Pancreas (tissue), 10 donors: ENCODE data around the gene MORC2. TPM values are rescaled to one million over a fixed set of nuclear protein-coding genes. Genes with fewer than 3 reads are reported as not detected.
A peak's percentile ranks its signal among the peaks of the same experiment; 100 is the strongest.

ENCODE experiments used
- ATAC-seq, 4 donors: fragments of 200-7000 bp; cut with Tn5 transposase; one replicate each; pipeline versions ENCODE4 v1.8.0 to v1.9.1; 2020; ENCODE audit warnings: mild to moderate bottlenecking in 4 of 4, moderate library complexity in 4 of 4
- DNase-seq, 6 donors: peaks; one replicate each; pipeline ENCODE4 v3.0.0-alpha.2; 2020
- FAIRE-seq: peaks from 2 replicates; lab custom pipeline; 2012; peaks lifted over from hg19 to GRCh38; lab: Jason Lieb, UNC
- H3K27ac ChIP-seq, 4 donors: fragments of 200-600 bp; sonication (generic); 1 replicate in 3 of 4; 2 replicates in 1 of 4; pipeline versions ENCODE4 v1.5.0 to v1.8.0; 2020
- H3K27me3 ChIP-seq, 4 donors: fragments of 200-600 bp; one replicate each; pipeline ENCODE4 v1.8.0; 2021
- H3K36me3 ChIP-seq, 3 donors: fragments of 200-600 bp; sonication (generic) in 1 of 3; one replicate each; pipeline versions ENCODE4 v1.5.0 to v1.8.0; 2020 to 2021
- H3K4me1 ChIP-seq, 3 donors: fragments of 200-600 bp; one replicate each; pipeline ENCODE4 v1.8.0; 2021
- H3K4me3 ChIP-seq, 4 donors: fragments of 200-600 bp; sonication (generic) in 2 of 4; one replicate each; pipeline versions ENCODE4 v1.5.0 to v1.8.0; 2020 to 2021
- H3K9me3 ChIP-seq, 4 donors: fragments of 200-600 bp; one replicate each; pipeline ENCODE4 v1.8.0; 2021
- CTCF ChIP-seq, 4 donors: fragments of 200-600 bp; sonication (generic) in 3 of 4; IDR thresholded peaks; one replicate each; pipeline versions ENCODE4 v1.5.0 to v1.8.0; 2021; ENCODE audit warnings: antibody characterized with exemption in 4 of 4
- WGBS, 2 donors: extraction: QIAGEN DNeasy Blood & Tissue Kit; methylation state at CpG; one replicate each; pipeline ENCODE4 v1.1.7; 2013; 5-methylcytosine and 5-hydroxymethylcytosine counted together
- intact Hi-C, 3 donors: fragments of 100-400 bp; cut with DNase I; formaldehyde crosslinking; loops; one replicate each; pipeline versions ENCODE4 v1.11.1 to v1.14.2; 2022
- polyA plus RNA-seq, 2 donors: library from polyadenylated mRNA; stranded (reverse); fragments of 200-250 nt; gene quantifications; one replicate each; pipeline ENCODE4 v1.2.3, GENCODE V29; 2013
- total RNA-seq, 6 donors: library from RNA; stranded (reverse); fragmentation: NEBNext Ultra II Directional in 4 of 6; extraction: Animal tissue kit (Norgen Biotek cat#: 25700) in 4 of 6; gene quantifications; one replicate each; pipeline versions ENCODE4 v1.2.1 to v1.2.4, GENCODE V29; 2021 to 2023
- donor health status: healthy with polysubstance abuse.
- donor health status: DM: no; HTN: no; CAD: no; lungs with moderate emphysema.
- donor health status: DM: no; HTN: no; CAD: no.
- donor health status: control.
- donor health status: control.
- donor health status: Bipolar disorder and iron deficiency.
- donor health status: DM: yes; HTN: yes; CAD: no.
- donor health status: DM: no; HTN: no; CAD: no.
- donor health status: DM: no; HTN: no; CAD: no.
- donor health status: DM: yes; HTN: yes; CAD: no.

The MORC2 gene
- total and polyA plus RNA-seq, 8 donors = 7.8 to 36.1 (median 10.8) TPM

GRCh38 chr22:30877662-30878515 lies 90.7 kb downstream of the MORC2 start:
- FAIRE-seq = no peak
- TF ChIP-seq CTCF (IDR thresholded peaks at IDR 0.05) = no peak
- intact Hi-C loops = no loop called here
- H3K36me3 ChIP-seq = no peaks in the 10 kb centered on the region
- no peak for ATAC-seq
- DNase-seq = peak in 2 of 6 donors; percentile 7 to 39
- no peak overlapping the region for H3K27ac ChIP-seq
- no peaks in the 10 kb centered on the region for H3K9me3 ChIP-seq
- H3K27me3 ChIP-seq = no peaks in the 10 kb centered on the region
- 87 to 88% methylated on average over 15 of the region's 15 CpGs for WGBS, 2 donors
- no peaks in the 10 kb centered on the region for H3K4me1 ChIP-seq
- H3K4me3 ChIP-seq = no peak overlapping the region

GRCh38 chr22:30876915-30877553 lies 91.5 kb downstream of the MORC2 start:
- DNase-seq = peak in 2 of 6 donors; percentile 11 to 26
- 41 to 52% methylated on average over 9 of the region's 9 CpGs for WGBS, 2 donors
- no peaks in the 10 kb centered on the region for H3K9me3 ChIP-seq
- H3K27me3 ChIP-seq = no peaks in the 10 kb centered on the region
- H3K4me1 ChIP-seq = no peaks in the 10 kb centered on the region
- H3K36me3 ChIP-seq = no peaks in the 10 kb centered on the region
- intact Hi-C loops = no loop called here
- peak in 3 of 4 donors; percentile 35 to 43 (median 37) for ATAC-seq
- H3K27ac ChIP-seq = no peak overlapping the region
- no peak for TF ChIP-seq CTCF (IDR thresholded peaks at IDR 0.05)
- FAIRE-seq = no peak
- no peak overlapping the region for H3K4me3 ChIP-seq

- 84 to 93% methylated on average over 9 of the region's 9 CpGs for WGBS, 2 donors
- TF ChIP-seq CTCF (IDR thresholded peaks at IDR 0.05) = no peak
- DNase-seq (peak in 3 of 6 donors; percentile 7 to 35 (median 10)), ATAC-seq (no peak), FAIRE-seq (no peak)
- Histone ChIP-seq H3K36me3 (no peaks in the 10 kb centered on the region), H3K4me3 (no peak overlapping the region), H3K27ac (no peak overlapping the region), H3K9me3 (no peaks in the 10 kb centered on the region), H3K4me1 (no peaks in the 10 kb centered on the region), H3K27me3 (no peaks in the 10 kb centered on the region)
- intact Hi-C loops = no loop called here
These were observed 92.3 kb downstream of the MORC2 start for GRCh38 chr22:30876221-30876751.

- peak in 3 of 6 donors; percentile 0 to 23 (median 10) for DNase-seq
- no peak for FAIRE-seq
- no peak for ATAC-seq
- Histone ChIP-seq H3K36me3 (no peaks in the 10 kb centered on the region), H3K9me3 (no peaks in the 10 kb centered on the region), H3K27me3 (no peaks in the 10 kb centered on the region), H3K4me3 (no peak overlapping the region), H3K4me1 (no peaks in the 10 kb centered on the region), H3K27ac (no peak overlapping the region)
- no peak for TF ChIP-seq CTCF (IDR thresholded peaks at IDR 0.05)
- intact Hi-C loops = no loop called here
- 82 to 85% methylated on average over 17 of the region's 17 CpGs for WGBS, 2 donors
These were observed 92.9 kb downstream of the MORC2 start for GRCh38 chr22:30875481-30876215.

Other genes with a start within 250 kb of the MORC2 start
- 10 to 100 TPM; 18.7 to 38.4 (median 23.0) TPM for gene TUG1, start 491 bp upstream of the MORC2 start, total RNA-seq
- gene TUG1, start 491 bp upstream of the MORC2 start, polyA plus RNA-seq = 10 to 100 TPM; 18.2 to 49.1 TPM
- 10 to 100 TPM; 25.5 to 51.2 (median 37.7) TPM for gene SMTN, start 112.5 kb upstream of the MORC2 start, total RNA-seq
- gene SMTN, start 112.5 kb upstream of the MORC2 start, polyA plus RNA-seq = 10 to 100 TPM; 68.1 to 77.4 TPM
- gene SELENOM, start 138.8 kb upstream of the MORC2 start, total RNA-seq = 10 to 100 TPM; 46.1 to 62.4 (median 54.4) TPM
- 100 to 1,000 TPM; 118 TPM for gene SELENOM, start 138.8 kb upstream of the MORC2 start, polyA plus RNA-seq
- 10 to 100 TPM in 2 of 6 donors, 1 to 10 TPM in 4; 4.5 to 12.7 (median 8.2) TPM for gene INPP5J, start 154.2 kb upstream of the MORC2 start, total RNA-seq
- 10 to 100 TPM; 23.0 to 25.0 TPM for gene INPP5J, start 154.2 kb upstream of the MORC2 start, polyA plus RNA-seq
- not detected for gene PLA2G3, start 171.7 kb upstream of the MORC2 start, total RNA-seq
- gene PLA2G3, start 171.7 kb upstream of the MORC2 start, polyA plus RNA-seq = under 1 TPM in 1 of 2 donors, not detected in 1; 0.02 TPM
- gene RNF185, start 191.4 kb upstream of the MORC2 start, total RNA-seq = 10 to 100 TPM in 5 of 6 donors, 1 to 10 TPM in 1; 9.5 to 19.6 (median 14.0) TPM
- gene RNF185, start 191.4 kb upstream of the MORC2 start, polyA plus RNA-seq = 10 to 100 TPM in 1 of 2 donors, 1 to 10 TPM in 1; 9.4 to 18.9 TPM
- 10 to 100 TPM; 21.1 to 34.9 (median 27.7) TPM for gene LIMK2, start 243.5 kb upstream of the MORC2 start, total RNA-seq
- gene LIMK2, start 243.5 kb upstream of the MORC2 start, polyA plus RNA-seq = 10 to 100 TPM; 20.5 to 25.2 TPM